Esophagus squamous epithelium (tissue), 4 donors: ENCODE data around the gene ATG3.
"Not testable (repeated sequence)": the region's sequence is repeated elsewhere in the genome, so short reads cannot be mapped to it uniquely, and the experiment has no call there.

ENCODE experiments used
- POLR2A ChIP-seq, 4 donors: fragments of 450-650 bp; IDR thresholded peaks; one replicate each; pipeline ENCODE4 v1.6.1; 2017; ENCODE audit warnings: antibody characterized with exemption in 4 of 4, mild to moderate bottlenecking in 4 of 4, moderate library complexity in 3 of 4
- TF ChIP-seq, protein P1 (sequence below), 6 experiments: fragments of 450-650 bp in 4 of 6; fragments of 200-600 bp in 2 of 6; sonication (generic) in 2 of 6; IDR thresholded peaks; one replicate each; pipeline ENCODE4 v1.5.1; 2016 to 2019; ENCODE audit warnings: antibody characterized with exemption in 6 of 6, mild to moderate bottlenecking in 4 of 6, moderate library complexity in 4 of 6

DNA sequence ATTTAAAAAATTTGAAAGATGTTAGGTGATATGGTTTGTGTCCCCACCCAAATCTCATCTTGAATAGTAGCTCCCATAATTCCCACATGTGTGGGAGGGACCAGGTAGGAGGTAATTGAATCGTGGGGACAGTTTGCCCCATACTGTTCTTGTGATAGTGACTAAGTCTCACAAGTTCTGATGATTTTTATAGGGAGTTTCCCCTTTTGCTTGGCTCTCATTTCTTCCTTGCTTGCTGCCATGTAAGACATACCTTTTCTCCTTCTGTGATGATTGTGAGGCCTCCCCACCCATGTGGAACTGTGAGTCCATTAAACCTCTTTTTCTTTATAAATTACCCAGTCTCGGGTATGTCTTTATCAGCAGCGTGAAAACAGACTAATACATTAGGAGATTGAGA lies 42.8 kb downstream of the ATG3 start:
- TF ChIP-seq, protein P1, sequence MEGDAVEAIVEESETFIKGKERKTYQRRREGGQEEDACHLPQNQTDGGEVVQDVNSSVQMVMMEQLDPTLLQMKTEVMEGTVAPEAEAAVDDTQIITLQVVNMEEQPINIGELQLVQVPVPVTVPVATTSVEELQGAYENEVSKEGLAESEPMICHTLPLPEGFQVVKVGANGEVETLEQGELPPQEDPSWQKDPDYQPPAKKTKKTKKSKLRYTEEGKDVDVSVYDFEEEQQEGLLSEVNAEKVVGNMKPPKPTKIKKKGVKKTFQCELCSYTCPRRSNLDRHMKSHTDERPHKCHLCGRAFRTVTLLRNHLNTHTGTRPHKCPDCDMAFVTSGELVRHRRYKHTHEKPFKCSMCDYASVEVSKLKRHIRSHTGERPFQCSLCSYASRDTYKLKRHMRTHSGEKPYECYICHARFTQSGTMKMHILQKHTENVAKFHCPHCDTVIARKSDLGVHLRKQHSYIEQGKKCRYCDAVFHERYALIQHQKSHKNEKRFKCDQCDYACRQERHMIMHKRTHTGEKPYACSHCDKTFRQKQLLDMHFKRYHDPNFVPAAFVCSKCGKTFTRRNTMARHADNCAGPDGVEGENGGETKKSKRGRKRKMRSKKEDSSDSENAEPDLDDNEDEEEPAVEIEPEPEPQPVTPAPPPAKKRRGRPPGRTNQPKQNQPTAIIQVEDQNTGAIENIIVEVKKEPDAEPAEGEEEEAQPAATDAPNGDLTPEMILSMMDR (IDR thresholded peaks at IDR 0.05), result not testable (repeated sequence)
- not testable (repeated sequence) for TF ChIP-seq POLR2A (IDR thresholded peaks at IDR 0.05)
